DMS53 (cell line): ENCODE measurements around the gene MAFF.

Experiments used
- DNase-seq: peaks from one replicate; lab custom pipeline; 2025; lab: John Stamatoyannopoulos, UW

The MAFF gene

DNA sequence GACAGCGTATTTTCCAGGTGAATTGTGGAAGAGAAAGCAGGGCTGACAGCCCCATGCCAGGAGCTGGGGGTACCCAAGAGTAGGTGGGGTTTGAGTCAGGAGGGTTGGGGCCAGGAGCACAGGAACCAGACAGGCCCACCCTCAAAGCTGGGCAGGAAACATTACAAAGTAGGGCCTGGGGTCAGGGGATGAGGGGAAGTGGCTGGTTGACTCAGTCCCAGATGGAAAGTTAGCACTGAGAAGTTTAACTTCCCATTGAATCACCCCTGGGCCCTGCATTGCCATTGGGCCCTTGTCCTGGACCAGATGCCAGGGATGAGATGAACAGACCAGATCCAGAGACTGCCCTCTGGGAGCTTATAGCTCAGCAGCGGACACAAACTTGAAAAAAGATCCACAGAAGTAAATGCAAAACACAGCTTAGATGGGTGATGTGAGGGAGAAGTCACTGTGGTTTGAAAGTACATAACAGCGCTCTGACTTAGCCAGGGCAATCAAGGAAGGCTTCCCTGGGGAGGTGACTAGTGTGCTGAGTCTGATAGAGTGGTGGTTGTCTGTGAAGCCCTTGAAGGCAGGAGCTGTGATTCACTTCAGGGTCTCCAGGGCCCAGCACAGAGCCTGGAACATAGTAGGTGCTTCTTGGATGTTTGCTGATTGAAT, 2.2 kb downstream of the MAFF start:
- no peak for DNase-seq

- no peak for DNase-seq
Measured at GRCh38 chr22:38204784-38205183, 3.0 kb downstream of the MAFF start.

GRCh38 chr22:38205261-38206128, 3.7 kb downstream of the MAFF start:
- no peak for DNase-seq

DNA sequence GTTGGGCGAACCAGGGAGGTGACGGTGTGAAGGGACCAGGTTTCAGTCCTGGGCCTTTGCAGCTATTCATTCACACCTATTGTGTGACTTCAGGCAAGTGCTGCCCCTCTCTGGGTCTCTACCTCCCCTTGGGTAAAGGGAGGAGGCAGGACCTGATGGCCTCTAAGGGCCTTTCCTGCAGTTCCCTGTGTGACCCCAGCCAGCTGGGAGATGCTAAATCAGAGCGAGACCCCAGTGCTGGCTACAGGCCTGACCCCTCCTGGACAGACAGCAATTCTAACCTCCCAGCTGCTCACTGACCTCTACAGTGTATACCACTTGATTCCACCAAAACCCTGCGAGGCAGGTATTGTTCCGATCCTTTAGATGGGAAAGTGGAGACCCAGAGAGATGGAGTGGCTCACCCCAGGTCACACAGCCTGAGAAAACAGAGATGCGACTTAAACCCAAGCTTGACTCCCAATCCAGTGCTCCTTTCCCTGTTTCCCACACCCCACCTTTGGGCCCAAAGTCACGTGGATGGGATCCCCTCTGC, 6.2 kb downstream of the MAFF start:
- DNase-seq, result no peak

DNA sequence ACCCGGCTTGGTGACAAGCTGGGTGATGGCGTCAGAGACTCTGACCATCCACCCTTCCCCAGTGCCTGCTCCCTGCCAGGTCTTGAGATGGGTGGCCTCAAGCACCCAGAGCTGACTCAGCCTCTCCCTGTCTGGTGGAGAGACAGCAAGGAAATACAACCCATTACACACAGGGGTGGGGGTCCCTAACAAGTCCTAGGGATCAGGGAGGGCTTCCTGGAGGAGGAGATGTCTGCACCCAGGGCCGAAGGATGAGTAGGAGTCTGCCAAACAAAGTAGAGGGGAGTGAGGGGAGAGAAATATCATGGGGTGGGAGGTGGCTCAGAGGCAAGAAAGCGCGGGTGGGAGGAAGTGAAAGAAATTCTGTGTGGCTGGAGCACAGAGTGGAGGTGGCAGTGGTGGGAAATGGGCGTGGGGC, 6.8 kb downstream of the MAFF start:
- no peak for DNase-seq

DNA sequence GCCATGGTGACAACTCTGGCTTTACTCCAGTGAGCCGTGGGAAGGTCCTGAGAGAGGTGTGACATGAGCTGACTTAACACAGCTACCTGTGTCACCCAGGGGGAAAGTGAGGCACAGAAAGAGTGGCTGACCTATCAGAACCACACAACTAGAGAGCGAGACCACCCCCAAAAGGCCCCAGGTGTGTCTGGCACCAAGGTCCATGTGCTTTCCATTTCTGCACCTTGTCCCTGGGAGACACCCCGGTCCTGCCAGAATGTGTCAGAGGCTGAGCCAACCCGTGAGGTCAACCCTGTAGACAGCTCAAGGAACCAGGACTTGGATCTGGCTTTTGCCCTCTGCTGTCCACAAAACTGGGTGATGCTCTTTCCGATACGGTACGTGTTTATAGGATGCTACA, 9.8 kb downstream of the MAFF start:
- no peak for DNase-seq

DNA sequence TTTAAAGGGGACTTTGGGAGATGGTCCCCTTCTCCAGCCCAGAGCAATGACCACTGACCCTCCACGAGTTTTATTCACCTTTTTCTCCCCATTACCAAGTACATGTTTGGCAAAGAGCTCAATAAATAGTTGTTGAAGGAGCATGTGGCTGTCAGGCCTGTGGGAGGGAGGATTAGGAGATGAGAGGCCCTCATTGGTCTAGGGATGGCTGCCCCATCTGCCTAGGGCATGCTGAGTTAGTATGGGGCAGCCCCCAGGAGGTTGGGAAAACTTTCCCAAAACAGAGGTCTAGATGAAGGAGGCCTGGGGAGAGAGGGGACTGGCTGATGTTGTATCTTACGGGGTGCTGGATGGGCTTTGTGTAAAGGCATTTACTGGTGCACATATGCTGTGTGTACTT, 10.6 kb downstream of the MAFF start:
- DNase-seq, result no peak

DNA sequence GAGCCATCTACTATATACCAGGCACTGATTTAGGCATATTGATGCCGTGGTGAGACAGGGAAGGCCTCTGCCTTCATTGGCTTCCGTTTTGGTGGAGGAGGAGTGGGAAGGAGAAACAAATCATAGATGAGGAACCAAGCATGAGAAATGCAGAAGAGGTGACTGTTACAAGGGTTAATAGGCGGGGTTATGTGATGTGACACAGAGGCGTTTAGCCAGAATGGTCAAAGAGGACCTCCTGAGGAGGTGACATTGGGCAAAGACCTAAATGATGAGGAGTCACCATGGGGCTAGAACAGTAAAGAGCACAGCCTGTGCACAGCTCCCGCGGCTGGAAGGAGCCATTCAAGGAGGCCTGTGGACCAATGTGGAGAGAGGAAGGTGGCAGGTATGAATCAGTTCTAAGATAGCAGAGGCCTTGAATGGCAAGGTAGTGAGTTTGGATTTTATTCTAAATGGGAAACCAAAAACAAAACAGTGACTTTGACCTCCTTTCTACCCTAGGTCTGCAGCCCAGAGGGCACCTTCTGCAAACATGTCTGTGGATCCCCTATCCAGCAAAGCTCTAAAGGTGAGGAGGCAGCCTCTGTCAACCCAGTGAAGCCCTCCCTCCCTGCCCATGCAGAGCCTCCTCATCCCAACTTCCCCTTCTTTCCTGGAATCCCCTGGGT, 11.7 kb downstream of the MAFF start:
- DNase-seq, result no peak

- no peak for DNase-seq
Measured at GRCh38 chr22:38213990-38214301, 12.2 kb downstream of the MAFF start.

GRCh38 chr22:38214302-38215056, 12.7 kb downstream of the MAFF start:
- DNase-seq, result peak; percentile 13

DNA sequence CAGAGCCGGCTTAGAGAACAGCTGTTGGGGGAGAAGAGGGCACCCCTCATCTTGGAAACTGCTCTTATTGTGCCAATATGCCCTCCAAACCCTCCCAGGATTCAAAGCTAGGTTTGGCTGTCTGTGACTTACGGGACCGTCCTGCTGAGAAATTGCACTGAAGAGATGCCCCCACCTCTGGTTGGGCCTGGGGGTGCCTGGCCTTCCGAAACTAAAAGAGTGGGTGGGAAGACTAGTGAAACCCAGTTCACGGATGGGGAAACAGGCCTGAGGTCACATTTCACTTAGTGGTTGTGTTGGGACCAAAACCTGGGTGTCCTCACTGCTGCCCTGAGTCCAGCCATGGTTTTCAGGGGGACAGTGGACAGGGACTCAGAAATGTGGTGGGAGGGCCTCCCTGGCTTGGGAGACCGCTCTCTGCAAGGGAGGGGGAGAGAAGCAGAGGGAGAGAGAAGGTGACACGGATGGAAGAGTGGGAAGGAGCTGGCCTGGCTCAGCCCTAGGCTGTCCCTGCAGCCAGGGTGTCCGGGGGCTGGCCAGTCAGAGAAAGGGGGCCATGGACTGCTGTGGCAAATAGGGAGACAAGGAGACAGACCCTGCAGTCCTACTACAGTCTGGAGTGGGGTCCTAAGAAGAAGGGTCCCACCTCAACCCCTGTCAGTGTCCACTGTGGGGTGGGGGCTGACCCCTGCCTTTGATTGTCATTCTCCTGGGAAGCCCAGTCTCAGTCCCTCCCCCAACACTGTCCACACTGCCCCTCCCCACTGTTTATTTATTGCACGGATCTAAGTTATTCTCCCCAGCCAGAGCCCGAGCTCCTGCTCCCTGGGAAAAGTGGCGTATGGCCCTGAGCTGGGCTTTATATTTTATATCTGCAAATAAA, 13.6 kb downstream of the MAFF start:
- DNase-seq, result no peak

GRCh38 chr22:38218661-38219622, 17.1 kb downstream of the MAFF start:
- DNase-seq, result peak; percentile 63

- DNase-seq, result no peak
Measured at GRCh38 chr22:38219632-38220031, 17.8 kb downstream of the MAFF start.

DNA sequence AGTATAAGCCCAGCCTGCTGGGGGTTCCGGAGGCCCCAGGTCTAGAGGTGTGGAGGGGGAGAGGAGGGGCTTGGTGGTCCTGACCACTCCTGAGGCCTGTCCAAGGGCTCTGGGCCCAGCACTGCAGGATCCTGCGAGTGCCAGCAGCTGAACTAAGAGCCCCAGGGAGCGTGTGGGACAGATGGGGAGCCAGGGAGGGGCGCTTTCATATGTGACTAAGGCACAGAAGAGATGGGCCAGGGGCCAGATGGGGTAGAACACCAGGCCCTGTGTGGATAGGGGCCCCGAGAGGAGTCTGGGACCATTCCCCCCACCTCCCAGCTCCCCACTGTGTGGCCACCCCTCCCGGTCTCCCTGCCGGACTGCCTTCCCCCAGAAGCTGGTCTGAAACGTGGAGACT, 18.4 kb downstream of the MAFF start:
- DNase-seq, result no peak

GRCh38 chr22:38220653-38221386, 19.0 kb downstream of the MAFF start:
- no peak for DNase-seq

DNA sequence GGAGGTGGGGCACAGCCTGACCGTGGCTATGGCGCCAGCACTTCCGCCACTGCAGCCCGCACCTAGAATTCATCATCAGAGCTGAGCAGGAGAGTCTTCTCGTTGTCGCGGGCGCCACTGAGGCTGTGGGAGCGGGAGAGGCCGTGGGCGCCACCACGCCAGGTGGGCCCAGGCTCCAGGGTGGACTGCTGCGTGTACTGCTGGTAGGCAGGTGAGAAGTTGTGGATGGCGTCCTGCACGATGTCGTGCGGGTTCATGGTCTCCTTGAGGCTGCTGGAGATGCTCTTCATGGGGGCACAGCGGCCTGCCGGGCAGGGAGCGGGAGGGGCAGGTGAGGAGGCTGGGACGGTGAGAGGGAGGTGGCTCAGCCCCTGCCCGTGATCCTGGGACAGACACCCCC, 19.6 kb downstream of the MAFF start:
- DNase-seq, result no peak

GRCh38 chr22:38221908-38222796, 20.4 kb downstream of the MAFF start:
- no peak for DNase-seq

GRCh38 chr22:38222797-38223119, 21.0 kb downstream of the MAFF start:
- no peak for DNase-seq
